Measurements from ENCODE around the gene CEMIP.

The CEMIP gene

DNA sequence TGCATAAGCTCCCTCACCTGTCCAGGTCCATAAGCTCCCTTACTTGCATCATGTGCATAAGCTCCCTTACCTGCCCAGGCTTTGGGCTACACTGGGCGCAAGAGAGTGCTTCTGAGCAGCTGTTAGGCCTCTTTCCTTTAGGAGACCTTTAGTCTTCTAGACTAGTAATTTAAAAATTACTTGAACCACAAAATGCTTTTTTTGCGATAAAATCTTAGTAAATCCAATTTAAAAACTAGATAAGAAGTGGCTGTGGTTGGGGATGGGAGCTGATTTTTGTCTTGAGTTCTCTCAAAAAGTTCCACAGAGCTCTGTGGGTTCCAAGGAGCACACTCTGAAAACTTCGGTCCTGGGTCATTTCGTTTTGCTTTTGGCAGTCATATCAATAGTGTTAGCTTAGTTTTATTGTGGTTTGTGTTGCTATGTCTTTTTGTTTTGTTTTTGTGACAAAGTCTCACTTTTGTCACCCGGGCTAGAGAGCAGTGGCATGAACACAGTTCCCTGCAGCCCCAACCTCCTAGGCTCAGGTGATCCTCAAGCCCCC, 6.7 kb downstream of the CEMIP start:
- H3K27me3 Mint-ChIP-seq = peaks cover 0 to 4% of the 10 kb centered on the region in 2 donors
- peaks cover 0 to 1% of the 10 kb centered on the region in 2 donors for H3K4me1 Mint-ChIP-seq
- no peak for DNase-seq
- no peaks in the 10 kb centered on the region for H3K9me3 Mint-ChIP-seq
- no peak overlapping the region for H3K27ac Mint-ChIP-seq
- H3K36me3 Mint-ChIP-seq = no peaks in the 10 kb centered on the region
- H3K4me3 Mint-ChIP-seq = no peak overlapping the region
- no peak for ATAC-seq (replicated peaks)

DNA sequence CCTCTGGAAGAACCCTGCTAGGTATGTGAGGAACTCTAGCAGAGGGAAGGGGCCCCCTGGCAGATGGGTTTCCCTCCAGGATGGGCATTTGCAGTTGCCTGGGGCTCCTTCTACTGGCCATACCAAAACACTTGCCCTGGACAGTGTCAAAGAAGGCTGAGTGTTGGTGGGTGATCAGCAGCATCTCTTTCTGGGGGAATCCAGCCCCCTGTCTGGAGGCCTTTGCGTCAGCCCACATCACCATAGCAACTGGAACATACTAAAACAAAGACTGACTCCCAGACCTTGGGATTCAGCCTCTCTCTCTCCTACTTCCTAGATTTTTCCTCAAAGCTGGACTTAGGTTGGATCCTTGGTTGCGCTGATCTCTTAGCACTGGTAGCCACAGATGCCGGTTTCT, 8.1 kb downstream of the CEMIP start:
- H3K4me3 Mint-ChIP-seq = no peak overlapping the region
- DNase-seq (no peak), ATAC-seq (replicated peaks) (no peak)
- no peaks in the 10 kb centered on the region for H3K27me3 Mint-ChIP-seq
- peaks cover 0 to 1% of the 10 kb centered on the region in 2 donors for H3K4me1 Mint-ChIP-seq
- no peaks in the 10 kb centered on the region for H3K9me3 Mint-ChIP-seq
- no peak overlapping the region for H3K27ac Mint-ChIP-seq
- H3K36me3 Mint-ChIP-seq = no peaks in the 10 kb centered on the region

DNA sequence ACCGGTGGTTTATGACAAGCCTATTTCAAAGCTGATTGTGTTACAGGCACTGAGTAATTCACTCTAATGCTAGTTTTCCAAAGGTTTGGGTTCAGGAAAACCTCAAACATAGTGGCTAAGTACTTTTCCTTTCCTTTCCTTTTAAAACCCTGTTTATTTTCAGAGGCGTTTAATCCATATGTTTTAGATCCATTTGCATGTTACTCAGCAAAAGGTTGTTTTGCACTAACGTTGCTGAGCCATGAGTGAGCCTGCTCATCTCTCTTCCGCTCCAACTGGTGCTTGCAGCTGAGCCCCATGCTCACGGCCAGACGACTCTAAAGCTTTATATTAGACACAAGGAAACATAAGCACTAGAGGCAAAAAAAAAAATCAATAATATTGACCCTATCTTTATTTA, 9.4 kb downstream of the CEMIP start:
- peaks cover 0 to 1% of the 10 kb centered on the region in 2 donors for H3K4me1 Mint-ChIP-seq
- DNase-seq = no peak
- no peak overlapping the region for H3K27ac Mint-ChIP-seq
- no peaks in the 10 kb centered on the region for H3K27me3 Mint-ChIP-seq
- H3K36me3 Mint-ChIP-seq = no peaks in the 10 kb centered on the region
- ATAC-seq (replicated peaks) = no peak
- H3K4me3 Mint-ChIP-seq = no peak overlapping the region
- no peaks in the 10 kb centered on the region for H3K9me3 Mint-ChIP-seq

DNA sequence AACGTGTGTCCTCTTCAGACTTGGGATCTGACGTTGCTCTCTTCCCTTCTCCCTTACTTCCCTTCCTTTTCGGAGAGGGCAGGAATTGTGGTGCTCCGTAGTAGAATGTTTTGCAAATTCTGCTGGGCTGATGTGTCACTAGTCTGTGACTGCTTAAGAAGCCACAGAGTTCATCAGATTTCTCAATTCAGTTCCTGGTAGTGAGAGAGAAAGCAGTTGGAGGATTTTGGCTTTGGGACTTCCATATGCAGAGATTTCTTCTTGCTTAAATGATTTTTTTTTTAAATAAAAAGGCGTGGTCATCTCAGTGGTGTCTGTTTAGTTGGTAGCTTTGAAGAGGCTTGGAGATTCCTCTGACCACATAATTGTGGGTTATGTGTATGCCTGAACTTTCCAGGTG, 10.1 kb downstream of the CEMIP start:
- ATAC-seq (replicated peaks) = no peak
- H3K9me3 Mint-ChIP-seq = no peaks in the 10 kb centered on the region
- no peaks in the 10 kb centered on the region for H3K27me3 Mint-ChIP-seq
- H3K27ac Mint-ChIP-seq = no peak overlapping the region
- no peak overlapping the region for H3K4me3 Mint-ChIP-seq
- H3K36me3 Mint-ChIP-seq = no peaks in the 10 kb centered on the region
- no peaks in the 10 kb centered on the region for H3K4me1 Mint-ChIP-seq
- no peak for DNase-seq

DNA sequence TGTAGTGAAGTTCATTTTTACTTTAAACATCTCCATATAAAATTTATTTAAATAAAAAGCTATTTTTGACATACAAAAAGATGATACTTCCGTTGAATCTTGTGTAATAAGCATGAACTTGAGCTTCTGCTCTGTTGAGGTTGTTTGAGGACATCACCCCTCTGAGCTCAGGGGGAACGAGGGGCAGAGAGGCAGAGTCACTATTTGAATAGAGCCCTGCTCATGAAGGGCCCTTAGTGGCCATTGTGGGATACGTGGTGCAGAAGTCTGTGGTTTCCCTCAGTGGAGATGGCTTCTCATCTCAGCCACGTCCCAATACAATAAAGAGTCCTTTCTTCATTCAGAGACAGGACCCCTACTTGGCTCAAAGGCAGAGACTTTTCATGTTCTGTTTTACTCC, 10.6 kb downstream of the CEMIP start:
- Mint-ChIP-seq H3K27me3 (peaks cover 0 to 2% of the 10 kb centered on the region in 2 donors), H3K4me1 (no peaks in the 10 kb centered on the region), H3K4me3 (no peak overlapping the region), H3K9me3 (no peaks in the 10 kb centered on the region), H3K27ac (no peak overlapping the region), H3K36me3 (no peaks in the 10 kb centered on the region)
- no peak for DNase-seq
- no peak for ATAC-seq (replicated peaks)

DNA sequence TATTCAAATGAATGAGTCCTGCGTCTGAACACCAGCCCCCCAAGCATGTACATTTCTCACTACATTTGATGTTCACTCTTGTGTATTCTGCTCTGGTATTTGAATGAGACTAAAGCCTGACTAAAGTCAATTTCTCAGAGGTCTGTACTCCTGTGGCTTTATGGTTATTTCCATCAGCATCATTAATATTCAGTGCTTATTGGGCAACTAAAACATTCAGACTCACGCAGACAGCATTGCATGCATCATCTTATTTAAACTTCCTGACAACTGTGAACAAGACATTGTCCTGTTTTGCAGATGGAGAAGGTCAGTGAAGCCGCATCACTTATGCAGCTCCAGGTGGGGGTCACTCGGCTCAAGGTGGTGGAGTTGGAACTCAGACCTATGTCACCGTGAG, 11.1 kb downstream of the CEMIP start:
- ATAC-seq (replicated peaks) (no peak), DNase-seq (no peak)
- Mint-ChIP-seq H3K27me3 (peaks cover 0 to 6% of the 10 kb centered on the region in 2 donors), H3K27ac (no peak overlapping the region), H3K36me3 (no peaks in the 10 kb centered on the region), H3K4me3 (no peak overlapping the region), H3K9me3 (no peaks in the 10 kb centered on the region), H3K4me1 (no peaks in the 10 kb centered on the region)

DNA sequence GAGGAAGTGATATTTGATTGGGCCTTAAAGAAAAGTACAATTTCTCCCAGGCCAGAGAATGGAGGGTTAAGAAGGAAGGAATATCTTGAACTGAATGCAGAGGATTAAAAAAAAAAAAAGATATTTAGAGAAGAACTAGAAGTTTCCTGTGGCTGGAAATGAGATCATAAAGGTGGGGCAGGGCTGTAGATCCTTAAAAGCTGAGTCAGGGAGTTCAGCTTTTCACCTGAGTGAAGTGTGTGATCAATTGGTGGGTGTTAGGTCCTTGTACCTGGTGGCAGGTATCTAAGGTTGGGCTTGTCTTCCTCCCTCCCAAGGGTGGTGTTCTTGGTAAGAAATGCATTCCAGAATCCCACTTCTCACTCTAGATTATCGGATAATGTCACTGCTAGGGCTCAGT, 11.8 kb downstream of the CEMIP start:
- no peak overlapping the region for H3K27ac Mint-ChIP-seq
- no peaks in the 10 kb centered on the region for H3K36me3 Mint-ChIP-seq
- no peaks in the 10 kb centered on the region for H3K9me3 Mint-ChIP-seq
- no peak overlapping the region for H3K4me3 Mint-ChIP-seq
- peaks cover 0 to 8% of the 10 kb centered on the region in 2 donors for H3K27me3 Mint-ChIP-seq
- ATAC-seq (replicated peaks) (no peak), DNase-seq (no peak)
- no peaks in the 10 kb centered on the region for H3K4me1 Mint-ChIP-seq

DNA sequence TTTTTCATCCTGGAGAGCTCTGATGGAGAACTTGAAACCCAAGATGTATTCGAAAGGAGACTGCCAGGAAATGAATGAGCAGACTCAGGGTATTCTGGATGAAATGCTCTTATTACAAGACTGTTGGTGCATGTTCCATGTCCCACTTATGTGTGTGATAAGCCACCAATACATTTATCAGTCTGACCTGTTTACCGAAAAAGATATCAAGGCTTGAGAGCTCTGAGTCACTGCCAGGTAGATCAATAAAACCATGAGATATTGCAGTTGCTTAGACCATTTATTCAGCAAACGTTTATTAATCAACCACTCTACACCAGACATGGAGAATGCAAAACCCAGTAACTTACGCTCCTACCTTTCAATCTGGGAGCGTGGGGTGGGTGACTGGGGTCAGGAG, 17.2 kb downstream of the CEMIP start:
- DNase-seq = no peak
- H3K36me3 Mint-ChIP-seq = no peaks in the 10 kb centered on the region
- no peaks in the 10 kb centered on the region for H3K4me1 Mint-ChIP-seq
- no peak for ATAC-seq (replicated peaks)
- peaks cover 0 to 8% of the 10 kb centered on the region in 2 donors for H3K27me3 Mint-ChIP-seq
- no peak overlapping the region for H3K27ac Mint-ChIP-seq
- H3K4me3 Mint-ChIP-seq = no peak overlapping the region
- H3K9me3 Mint-ChIP-seq = peaks cover 0 to 2% of the 10 kb centered on the region in 2 donors

DNA sequence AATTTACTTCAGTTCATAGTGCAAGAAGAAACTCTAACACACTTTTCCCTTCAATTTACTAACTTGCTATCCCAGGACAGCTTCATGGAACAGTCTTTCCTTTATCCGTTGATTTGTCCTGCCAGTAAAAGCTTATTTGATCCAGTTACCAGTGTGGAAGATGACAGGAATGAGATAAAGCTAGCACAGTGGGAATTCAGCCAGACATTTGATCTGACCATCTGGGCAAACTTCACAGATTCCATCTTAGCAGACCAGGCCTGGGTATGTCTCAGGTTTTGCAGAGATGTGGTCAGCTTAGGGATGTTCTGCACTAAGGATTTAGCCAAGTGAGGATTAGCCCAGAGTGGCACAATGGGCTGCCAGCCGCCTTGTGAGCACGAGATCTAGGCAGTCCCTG, 19.7 kb downstream of the CEMIP start:
- Mint-ChIP-seq H3K36me3 (no peaks in the 10 kb centered on the region), H3K9me3 (peaks cover 0 to 3% of the 10 kb centered on the region in 2 donors), H3K27ac (no peak overlapping the region), H3K4me3 (no peak overlapping the region), H3K27me3 (peaks cover 0 to 8% of the 10 kb centered on the region in 2 donors), H3K4me1 (peaks cover 1 to 3% of the 10 kb centered on the region in 2 donors)
- ATAC-seq (replicated peaks) (no peak), DNase-seq (no peak)

DNA sequence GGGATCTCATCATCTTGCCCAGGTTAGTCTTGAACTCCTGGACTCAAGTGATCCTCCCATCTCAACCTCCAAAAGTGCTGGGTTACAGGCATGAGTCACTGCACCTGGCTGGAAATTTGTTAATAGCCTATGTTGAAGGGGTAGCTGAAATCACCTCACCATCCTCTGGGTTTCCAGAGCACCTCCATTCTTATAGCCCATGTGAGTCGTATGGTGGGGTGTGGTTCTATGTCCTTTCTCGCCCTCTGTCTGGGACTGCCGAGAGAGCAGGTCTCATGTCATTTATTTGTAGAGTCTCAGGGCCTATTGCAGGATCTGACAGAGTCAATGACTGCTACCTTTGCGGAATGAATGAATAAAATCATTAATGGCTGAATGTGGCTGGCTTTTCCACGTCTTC, 20.9 kb downstream of the CEMIP start:
- no peaks in the 10 kb centered on the region for H3K36me3 Mint-ChIP-seq
- no peak for ATAC-seq (replicated peaks)
- no peak overlapping the region for H3K27ac Mint-ChIP-seq
- peaks cover 0 to 3% of the 10 kb centered on the region in 2 donors for H3K27me3 Mint-ChIP-seq
- H3K4me1 Mint-ChIP-seq = peaks cover 2 to 6% of the 10 kb centered on the region in 2 donors
- H3K9me3 Mint-ChIP-seq = peaks cover 0 to 3% of the 10 kb centered on the region in 2 donors
- no peak overlapping the region for H3K4me3 Mint-ChIP-seq
- no peak for DNase-seq

DNA sequence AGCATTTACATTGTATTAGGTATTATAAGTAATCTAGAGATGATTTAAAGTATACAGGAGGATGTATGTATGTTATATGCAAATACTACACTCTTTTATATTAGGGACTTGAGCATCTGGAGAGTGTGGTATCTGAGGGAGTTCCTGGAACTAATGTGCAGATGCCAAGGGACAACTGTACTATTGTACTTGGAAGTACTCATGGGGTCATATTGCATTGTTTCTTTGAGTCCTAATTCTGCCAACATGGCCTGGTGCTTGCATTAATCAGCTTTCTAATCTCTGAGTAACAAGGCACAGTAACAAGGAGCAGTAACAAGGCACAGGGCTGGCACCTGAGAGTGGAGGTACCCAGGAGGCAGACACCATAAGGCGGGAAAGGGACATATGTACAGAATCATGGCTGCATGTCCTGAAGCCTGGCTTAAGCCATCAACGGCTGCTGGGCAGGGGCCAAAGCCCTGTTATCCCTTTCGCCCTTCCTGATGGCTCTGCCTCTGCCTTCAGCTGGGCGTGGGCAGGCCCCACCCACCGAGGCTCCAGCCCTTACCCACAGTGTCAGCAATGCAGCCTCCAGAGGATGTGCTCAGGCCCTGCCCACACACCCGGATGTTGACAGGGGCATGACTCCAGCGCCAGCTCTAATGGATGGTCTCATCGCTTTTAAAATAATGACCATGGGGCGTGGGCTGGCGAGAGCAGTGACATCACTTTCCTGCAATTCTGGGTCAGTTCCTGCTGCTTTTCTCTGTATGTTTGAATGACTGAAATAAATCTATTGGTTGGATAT, 22.9 kb downstream of the CEMIP start:
- H3K36me3 Mint-ChIP-seq = no peaks in the 10 kb centered on the region
- no peak overlapping the region for H3K27ac Mint-ChIP-seq
- peaks cover 0 to 3% of the 10 kb centered on the region in 2 donors for H3K9me3 Mint-ChIP-seq
- ATAC-seq (replicated peaks) (no peak), DNase-seq (no peak)
- peaks cover 2 to 6% of the 10 kb centered on the region in 2 donors for H3K4me1 Mint-ChIP-seq
- H3K4me3 Mint-ChIP-seq = no peak overlapping the region
- no peaks in the 10 kb centered on the region for H3K27me3 Mint-ChIP-seq

DNA sequence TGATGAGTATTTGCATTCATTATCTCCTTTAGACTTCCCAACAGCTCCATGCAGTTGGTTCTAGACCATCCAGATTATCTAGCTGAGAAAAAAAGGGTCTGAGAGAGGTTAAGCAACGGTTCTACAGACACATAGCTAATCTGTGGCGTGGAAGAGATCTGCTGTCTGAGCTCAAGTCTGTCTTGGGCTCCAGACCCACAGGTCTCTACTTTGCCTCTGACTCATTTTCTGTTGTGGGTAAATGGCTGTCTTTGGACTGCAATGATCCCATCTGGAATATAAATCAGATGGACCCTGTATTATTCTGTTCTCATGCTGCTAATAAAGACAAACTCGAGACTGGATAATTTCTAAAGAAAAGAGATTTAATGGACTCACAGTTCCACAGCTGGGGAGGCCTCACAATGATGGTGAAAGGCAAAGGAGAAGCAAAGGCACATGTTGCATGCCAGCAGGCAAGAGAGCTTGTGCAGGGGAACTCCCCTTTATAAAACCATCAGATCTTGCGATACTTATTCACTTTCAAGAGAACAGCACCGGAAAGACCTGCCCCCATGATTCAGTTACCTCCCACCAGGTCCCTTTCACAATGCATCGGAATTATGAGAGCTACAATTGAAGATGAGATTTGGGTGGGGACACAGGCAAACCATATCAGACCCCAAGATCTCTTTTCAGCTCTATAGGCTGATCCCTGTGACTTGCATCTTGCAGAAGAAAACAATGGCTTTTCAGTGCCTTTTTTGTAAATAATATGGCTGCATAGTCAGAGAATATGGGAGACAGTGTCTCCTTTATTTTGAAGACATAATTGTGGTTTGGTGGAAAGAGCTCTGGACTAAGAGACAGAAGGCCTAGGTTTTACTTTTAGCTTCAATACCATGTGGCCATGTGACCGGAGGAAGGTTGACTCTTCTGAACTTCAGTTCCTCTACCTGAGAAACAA, 24.7 kb downstream of the CEMIP start:
- no peak overlapping the region for H3K27ac Mint-ChIP-seq
- H3K4me1 Mint-ChIP-seq = peaks cover 2 to 6% of the 10 kb centered on the region in 2 donors
- peaks cover 0 to 3% of the 10 kb centered on the region in 2 donors for H3K9me3 Mint-ChIP-seq
- ATAC-seq (replicated peaks) (peak in 1 of 2 donors; percentile 73), DNase-seq (no peak)
- no peak overlapping the region for H3K4me3 Mint-ChIP-seq
- H3K36me3 Mint-ChIP-seq = no peaks in the 10 kb centered on the region
- H3K27me3 Mint-ChIP-seq = no peaks in the 10 kb centered on the region

DNA sequence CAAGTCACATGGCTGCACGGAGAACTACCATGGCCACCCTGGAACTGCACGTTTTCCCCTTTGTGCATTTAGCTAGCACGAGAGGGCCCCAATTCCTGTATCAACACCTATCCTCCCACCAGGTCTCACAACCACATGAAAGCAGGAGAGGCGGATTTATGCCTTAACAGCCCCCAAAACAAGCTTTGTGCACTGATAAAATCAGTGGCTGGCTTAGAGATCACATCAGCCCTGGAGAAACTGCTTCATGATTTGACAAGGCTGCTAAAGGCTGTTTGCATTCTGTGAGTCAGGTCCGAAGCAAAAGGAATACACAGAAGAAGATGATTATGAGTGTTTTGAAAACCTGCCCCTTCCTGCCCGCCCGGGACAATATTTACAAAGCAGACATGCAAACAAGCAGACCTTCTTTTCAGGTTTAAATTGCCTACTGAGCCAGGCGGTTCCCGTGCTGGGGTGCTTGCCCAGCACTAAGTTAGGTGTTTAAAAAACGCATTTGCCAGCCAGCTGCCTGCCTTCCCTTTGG, 25.9 kb downstream of the CEMIP start:
- Mint-ChIP-seq H3K4me1 (peaks cover 2 to 6% of the 10 kb centered on the region in 2 donors), H3K9me3 (peaks cover 0 to 3% of the 10 kb centered on the region in 2 donors), H3K4me3 (no peak overlapping the region), H3K27ac (no peak overlapping the region), H3K36me3 (no peaks in the 10 kb centered on the region), H3K27me3 (no peaks in the 10 kb centered on the region)
- no peak for ATAC-seq (replicated peaks)
- no peak for DNase-seq

DNA sequence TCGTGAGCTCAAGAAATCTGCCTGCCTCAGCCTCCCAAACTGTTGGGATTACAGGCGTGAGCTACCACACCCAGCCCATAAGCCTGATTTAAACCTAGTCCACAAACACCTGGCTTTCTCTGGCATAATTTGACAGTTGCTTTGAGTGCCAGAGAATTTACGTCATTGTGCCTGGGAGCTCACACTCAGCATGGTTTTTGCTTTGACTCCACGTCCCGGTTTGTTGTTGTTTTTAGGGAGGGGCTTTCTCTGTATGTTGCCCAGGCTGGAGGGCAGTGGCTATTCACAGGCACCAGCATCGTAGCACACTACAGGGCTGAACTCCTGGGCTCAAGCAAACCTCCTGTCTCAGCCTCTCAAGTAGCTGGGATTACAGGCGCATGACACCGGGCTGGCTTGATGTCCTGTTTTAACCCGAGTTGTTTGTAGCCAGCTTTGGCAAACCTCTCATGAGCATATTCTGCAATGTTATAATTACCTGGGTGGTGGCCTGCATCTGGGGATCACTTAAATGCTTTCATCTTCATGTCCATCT, 32.7 kb downstream of the CEMIP start:
- Mint-ChIP-seq H3K9me3 (peaks cover 0 to 2% of the 10 kb centered on the region in 2 donors), H3K4me1 (no peaks in the 10 kb centered on the region), H3K36me3 (no peaks in the 10 kb centered on the region), H3K27ac (no peak overlapping the region), H3K4me3 (no peak overlapping the region), H3K27me3 (peaks cover 0 to 5% of the 10 kb centered on the region in 2 donors)
- no peak for ATAC-seq (replicated peaks)
- DNase-seq = no peak
